Upper lobe of right lung (tissue), 1 donor: Measurements from ENCODE around the gene MIDN. TPM values are rescaled to one million over a fixed set of nuclear protein-coding genes. Genes with fewer than 3 reads are reported as not detected.
A peak's percentile ranks its signal among the peaks of the same experiment; 100 is the strongest.

Experiments
- ATAC-seq: fragments of 200-7000 bp; cut with Tn5 transposase; one replicate; pipeline ENCODE4 v1.9.1; 2020; ENCODE audit warnings: mild to moderate bottlenecking, moderate library complexity
- DNase-seq: peaks from one replicate; pipeline ENCODE4 v3.0.0-alpha.2; 2020
- H3K27ac ChIP-seq: fragments of 200-600 bp; one replicate; pipeline ENCODE4 v1.8.0; 2022
- H3K27me3 ChIP-seq: fragments of 200-600 bp; one replicate; pipeline ENCODE4 v1.8.0; 2022; ENCODE audit warnings: mild to moderate bottlenecking
- H3K36me3 ChIP-seq: fragments of 200-600 bp; one replicate; pipeline ENCODE4 v1.8.0; 2022
- H3K4me1 ChIP-seq: fragments of 200-600 bp; one replicate; pipeline ENCODE4 v1.8.0; 2022
- H3K4me3 ChIP-seq: fragments of 200-600 bp; one replicate; pipeline ENCODE4 v1.8.0; 2022; ENCODE audit warnings: mild to moderate bottlenecking
- H3K9me3 ChIP-seq: fragments of 200-600 bp; one replicate; pipeline ENCODE4 v1.8.0; 2022
- intact Hi-C: fragments of 100-400 bp; cut with DNase I; formaldehyde crosslinking; loops from one replicate; pipeline ENCODE4 v1.11.0; 2022
- total RNA-seq: library from RNA; stranded (reverse); fragmentation: NEBNext Ultra II Directional; extraction: Animal tissue kit (Norgen Biotek cat#: 25700); gene quantifications from one replicate; pipeline ENCODE4 v1.2.1, GENCODE V29; 2021
- TF ChIP-seq, protein P1 (sequence below): fragments of 200-600 bp; IDR thresholded peaks from one replicate; pipeline ENCODE4 v1.8.0; 2022; ENCODE audit warnings: antibody characterized with exemption
- donor health status: DM: no; HTN: yes; CAD: no; lungs with severe emphysema.

Gene MIDN
- total RNA-seq, 1 donor from 2014 or later, result 135 TPM

DNA sequence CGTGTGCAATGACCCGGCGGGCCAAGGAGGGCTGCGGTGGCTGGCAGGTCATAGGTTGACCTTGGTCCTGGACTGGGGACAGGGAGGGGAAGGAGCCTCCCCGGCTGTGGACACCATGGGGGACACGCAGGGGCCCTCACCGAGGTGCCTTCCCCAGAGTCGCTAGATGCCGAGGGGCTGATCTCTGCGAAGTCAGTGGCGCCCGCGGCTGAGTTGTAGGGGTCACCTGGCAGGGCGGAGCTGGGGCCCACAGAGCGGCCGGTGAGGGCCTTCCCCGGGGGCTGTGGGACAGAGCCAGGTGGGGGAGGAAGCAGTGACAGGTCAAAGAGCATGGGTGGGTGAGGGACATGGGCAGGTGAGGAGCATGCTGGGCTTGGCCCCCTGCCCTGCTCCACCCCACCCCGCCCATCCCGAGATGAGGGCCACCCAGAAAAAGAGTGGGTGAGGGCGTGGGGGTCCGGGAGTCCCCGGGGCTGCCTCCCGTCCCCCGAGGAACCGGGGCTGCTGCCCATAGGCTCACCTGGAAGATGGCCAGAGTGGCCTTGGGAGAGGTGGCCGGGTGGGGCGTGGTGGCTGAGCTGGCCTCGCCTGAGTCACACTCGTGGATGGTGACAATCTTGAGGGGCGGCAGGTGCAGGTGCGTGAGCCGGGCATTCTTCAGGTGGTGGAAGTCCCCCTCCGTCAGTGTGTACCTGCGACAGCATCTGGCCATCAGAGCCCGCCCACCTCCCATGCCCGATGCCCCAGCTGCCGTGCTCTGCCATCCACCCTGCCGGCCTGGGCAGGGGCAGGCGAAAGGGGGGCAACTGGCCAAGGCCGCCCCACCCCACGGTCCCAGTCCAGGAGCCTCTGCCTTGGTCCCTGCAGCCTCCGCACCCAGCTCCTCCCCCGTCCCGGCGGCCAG lies 14.1 kb upstream of the MIDN start:
- no peaks in the 10 kb centered on the region for H3K9me3 ChIP-seq
- ATAC-seq (no peak), DNase-seq (no peak)
- H3K4me3 ChIP-seq, result no peak overlapping the region
- no peaks in the 10 kb centered on the region for H3K27me3 ChIP-seq
- TF ChIP-seq, protein P1, sequence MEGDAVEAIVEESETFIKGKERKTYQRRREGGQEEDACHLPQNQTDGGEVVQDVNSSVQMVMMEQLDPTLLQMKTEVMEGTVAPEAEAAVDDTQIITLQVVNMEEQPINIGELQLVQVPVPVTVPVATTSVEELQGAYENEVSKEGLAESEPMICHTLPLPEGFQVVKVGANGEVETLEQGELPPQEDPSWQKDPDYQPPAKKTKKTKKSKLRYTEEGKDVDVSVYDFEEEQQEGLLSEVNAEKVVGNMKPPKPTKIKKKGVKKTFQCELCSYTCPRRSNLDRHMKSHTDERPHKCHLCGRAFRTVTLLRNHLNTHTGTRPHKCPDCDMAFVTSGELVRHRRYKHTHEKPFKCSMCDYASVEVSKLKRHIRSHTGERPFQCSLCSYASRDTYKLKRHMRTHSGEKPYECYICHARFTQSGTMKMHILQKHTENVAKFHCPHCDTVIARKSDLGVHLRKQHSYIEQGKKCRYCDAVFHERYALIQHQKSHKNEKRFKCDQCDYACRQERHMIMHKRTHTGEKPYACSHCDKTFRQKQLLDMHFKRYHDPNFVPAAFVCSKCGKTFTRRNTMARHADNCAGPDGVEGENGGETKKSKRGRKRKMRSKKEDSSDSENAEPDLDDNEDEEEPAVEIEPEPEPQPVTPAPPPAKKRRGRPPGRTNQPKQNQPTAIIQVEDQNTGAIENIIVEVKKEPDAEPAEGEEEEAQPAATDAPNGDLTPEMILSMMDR, result no peak
- no peaks in the 10 kb centered on the region for H3K36me3 ChIP-seq
- no peak overlapping the region for H3K27ac ChIP-seq
- intact Hi-C loops, result no loop called here
- H3K4me1 ChIP-seq, result peaks cover 29% of the 10 kb centered on the region

DNA sequence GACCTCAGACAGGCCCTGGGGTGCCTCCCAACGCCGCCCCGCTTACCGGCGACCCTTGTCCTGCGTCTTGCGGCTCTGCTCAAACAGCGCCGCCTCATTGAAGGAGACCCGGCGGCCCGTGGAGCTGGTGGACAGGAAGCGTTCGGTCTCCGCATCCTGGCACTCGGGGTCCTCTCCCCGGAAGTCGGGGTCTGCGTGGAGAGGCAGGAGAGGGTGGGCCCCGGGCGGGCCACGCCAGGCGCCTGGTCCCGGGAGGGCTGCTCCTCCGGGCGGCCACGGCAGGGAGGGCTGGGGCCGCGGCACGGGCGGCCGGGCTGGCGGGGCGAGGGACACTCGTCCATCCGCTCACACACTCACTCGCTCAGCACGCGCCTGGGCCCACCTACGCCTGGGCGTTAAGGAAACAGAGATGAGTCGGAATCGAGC lies 13.4 kb upstream of the MIDN start:
- ATAC-seq, result no peak
- Histone ChIP-seq H3K4me3 (no peak overlapping the region), H3K9me3 (no peaks in the 10 kb centered on the region), H3K4me1 (peaks cover 29% of the 10 kb centered on the region), H3K27ac (no peak overlapping the region), H3K36me3 (no peaks in the 10 kb centered on the region), H3K27me3 (no peaks in the 10 kb centered on the region)
- intact Hi-C loops, result no loop called here
- TF ChIP-seq, protein P1, result no peak
- no peak for DNase-seq

DNA sequence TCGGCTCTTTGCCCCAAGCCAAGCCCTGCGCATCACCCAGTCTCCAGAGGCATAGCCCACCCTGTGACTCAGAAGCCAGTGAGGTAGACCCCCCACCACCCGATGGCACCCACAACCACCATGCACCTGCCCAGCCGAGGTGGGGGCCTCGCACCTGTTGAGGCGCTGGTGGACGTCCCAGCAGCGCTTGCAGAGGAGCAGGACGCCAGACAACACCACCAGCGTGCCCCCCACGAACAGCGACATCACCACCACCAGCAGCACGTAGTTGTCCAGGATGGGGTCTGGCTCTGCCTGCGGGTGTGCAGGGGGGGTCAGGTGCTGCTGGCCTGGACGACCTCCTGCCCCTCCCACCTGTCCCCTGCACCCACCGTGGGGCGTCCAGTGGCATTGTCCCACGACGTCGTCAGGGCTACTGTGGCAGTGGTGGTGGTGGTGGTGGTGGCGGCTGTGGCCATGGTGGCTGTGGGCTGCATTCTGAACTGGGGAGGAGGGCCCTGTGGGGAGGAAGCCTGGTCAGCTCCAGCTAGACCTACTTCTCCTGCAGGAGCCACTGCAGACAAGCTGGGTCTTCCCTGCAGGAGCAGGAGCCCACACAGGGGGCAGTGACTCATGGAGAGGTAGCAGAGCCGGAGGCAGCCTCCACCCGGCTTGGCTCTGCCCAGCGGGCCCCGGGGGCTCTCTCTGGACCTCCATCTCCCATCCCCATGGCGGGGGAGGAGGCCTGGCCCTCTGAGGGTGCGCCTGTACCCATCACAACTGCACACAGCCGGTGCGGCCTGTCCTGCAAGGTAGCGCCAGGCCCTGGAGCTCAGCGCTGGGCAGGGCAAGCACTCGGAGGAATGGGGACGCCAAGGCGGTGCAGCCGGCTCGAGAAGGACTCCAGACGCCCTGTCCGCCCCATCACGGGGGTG lies 12.5 kb upstream of the MIDN start:
- Histone ChIP-seq H3K4me1 (peaks cover 34% of the 10 kb centered on the region), H3K27ac (no peak overlapping the region), H3K4me3 (no peak overlapping the region), H3K9me3 (no peaks in the 10 kb centered on the region), H3K27me3 (no peaks in the 10 kb centered on the region), H3K36me3 (no peaks in the 10 kb centered on the region)
- TF ChIP-seq, protein P1, result no peak
- ATAC-seq, result no peak
- DNase-seq, result no peak
- intact Hi-C loops, result no loop called here

DNA sequence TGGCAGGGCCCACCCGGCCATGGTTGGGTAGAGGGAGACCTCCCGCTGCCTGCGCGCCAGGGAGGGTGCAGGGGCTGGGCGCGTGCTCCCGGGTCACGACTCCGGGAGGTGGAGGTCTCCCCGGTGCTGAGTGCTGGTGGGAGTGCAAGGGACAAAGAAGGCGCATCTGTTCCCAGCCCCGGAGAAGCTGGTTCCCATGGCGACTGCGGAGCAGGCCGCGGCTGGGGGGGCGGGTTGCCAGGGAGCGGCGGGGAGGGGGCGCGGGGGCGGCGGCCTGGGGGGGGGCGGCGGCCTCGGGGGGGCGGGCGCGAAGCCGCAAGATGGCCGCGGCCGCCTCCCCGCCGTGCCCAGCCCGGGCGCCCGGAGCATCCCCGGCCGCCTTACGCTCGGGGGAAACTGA lies 11.8 kb upstream of the MIDN start:
- ATAC-seq (no peak), DNase-seq (no peak)
- Histone ChIP-seq H3K9me3 (no peaks in the 10 kb centered on the region), H3K27ac (no peak overlapping the region), H3K4me1 (peaks cover 39% of the 10 kb centered on the region), H3K27me3 (no peaks in the 10 kb centered on the region), H3K4me3 (no peak overlapping the region), H3K36me3 (no peaks in the 10 kb centered on the region)
- TF ChIP-seq, protein P1, result no peak
- intact Hi-C loops, result no loop called here

DNA sequence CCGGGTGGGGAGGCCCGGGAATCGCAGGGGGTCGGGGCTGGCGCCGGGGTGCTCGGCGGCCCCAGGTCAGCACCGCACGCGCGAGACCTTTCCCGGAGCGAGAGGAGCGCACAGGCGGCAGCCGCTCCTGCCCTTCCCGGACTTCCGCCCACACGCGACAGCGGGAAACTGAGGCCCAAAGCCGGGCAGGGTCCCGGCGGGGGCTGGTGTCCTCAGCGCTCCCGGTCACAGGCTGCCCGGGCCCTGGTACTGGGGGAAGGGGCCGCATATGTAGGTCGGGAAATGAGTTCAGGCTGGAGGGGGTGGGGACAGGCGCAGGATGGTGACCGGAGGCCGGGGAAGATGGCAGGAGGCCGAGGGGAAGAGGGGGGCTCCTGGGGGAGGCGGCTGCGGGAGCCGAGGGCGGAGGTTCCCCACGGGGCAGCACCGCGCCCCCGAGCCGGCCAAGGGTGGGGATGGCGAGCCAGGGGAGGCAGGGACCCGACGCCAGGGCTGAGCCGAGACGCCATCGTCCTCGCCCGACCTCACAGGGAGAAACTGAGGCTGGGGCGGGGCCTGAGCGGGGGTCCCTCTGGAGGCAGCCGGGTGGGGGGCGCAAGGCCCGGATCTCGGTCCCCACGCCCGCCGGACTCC lies 11.2 kb upstream of the MIDN start:
- TF ChIP-seq, protein P1, result no peak
- Histone ChIP-seq H3K4me3 (peak overlapping the region; percentile 49), H3K27ac (no peak overlapping the region), H3K27me3 (no peaks in the 10 kb centered on the region), H3K4me1 (peaks cover 37% of the 10 kb centered on the region), H3K9me3 (no peaks in the 10 kb centered on the region), H3K36me3 (no peaks in the 10 kb centered on the region)
- DNase-seq, result no peak
- intact Hi-C loops, result no loop called here
- no peak for ATAC-seq
